ENCODE measurements around the gene TDRD12.
"Not testable (repeated sequence)": the region's sequence is repeated elsewhere in the genome, so short reads cannot be mapped to it uniquely, and the experiment has no call there.

The TDRD12 gene

GRCh38 chr19:32692727-32693061 is 26.9 kb upstream of the TDRD12 start:
- TF ChIP-seq CTCF (IDR thresholded peaks at IDR 0.05; ENCODE audit: insufficient read depth, missing control alignments): no peak
- DNase-seq (ENCODE audit: insufficient read length, low spot score) (no peak), FAIRE-seq (no peak)

- not testable (repeated sequence) for DNase-seq (ENCODE audit: insufficient read length, low spot score); FAIRE-seq
Observed at GRCh38 chr19:32693151-32694108, 26.1 kb upstream of the TDRD12 start.

GRCh38 chr19:32694316-32694715 is 25.3 kb upstream of the TDRD12 start:
- DNase-seq (ENCODE audit: insufficient read length, low spot score): not testable (repeated sequence)

GRCh38 chr19:32694851-32695250 is 24.7 kb upstream of the TDRD12 start:
- not testable (repeated sequence) for DNase-seq (ENCODE audit: insufficient read length, low spot score); FAIRE-seq

More at GRCh38 chr19:32694316-32694715, 25.3 kb upstream of the TDRD12 start:
- not testable (repeated sequence) for FAIRE-seq

- not testable (repeated sequence) for DNase-seq (ENCODE audit: insufficient read length, low spot score); FAIRE-seq
Observed at GRCh38 chr19:32695506-32695905, 24.1 kb upstream of the TDRD12 start.

- not testable (repeated sequence) for DNase-seq (ENCODE audit: insufficient read length, low spot score); FAIRE-seq
Observed at GRCh38 chr19:32696771-32697170, 22.8 kb upstream of the TDRD12 start.

GRCh38 chr19:32700129-32700528 is 19.4 kb upstream of the TDRD12 start:
- FAIRE-seq; DNase-seq (ENCODE audit: insufficient read length, low spot score): not testable (repeated sequence)

GRCh38 chr19:32702010-32702409 is 17.6 kb upstream of the TDRD12 start:
- TF ChIP-seq CTCF (IDR thresholded peaks at IDR 0.05; ENCODE audit: insufficient read depth, missing control alignments): no peak
- FAIRE-seq: no peak
- DNase-seq (ENCODE audit: insufficient read length, low spot score): no peak

GRCh38 chr19:32704006-32704405 is 15.6 kb upstream of the TDRD12 start:
- FAIRE-seq; DNase-seq (ENCODE audit: insufficient read length, low spot score): not testable (repeated sequence)

- DNase-seq (ENCODE audit: insufficient read length, low spot score): no peak
- no peak for TF ChIP-seq CTCF (IDR thresholded peaks at IDR 0.05; ENCODE audit: insufficient read depth, missing control alignments)
- FAIRE-seq: no peak
Observed at GRCh38 chr19:32708457-32708856, 11.1 kb upstream of the TDRD12 start.

GRCh38 chr19:32709032-32709431 is 10.5 kb upstream of the TDRD12 start:
- FAIRE-seq (no peak), DNase-seq (ENCODE audit: insufficient read length, low spot score) (no peak)
- TF ChIP-seq CTCF (IDR thresholded peaks at IDR 0.05; ENCODE audit: insufficient read depth, missing control alignments): no peak

All from D721Med (cell line).